Mesenchymal stem cell (in vitro differentiated cells and primary cell): ENCODE data around the gene FBXW12.

Experiments
- DNase-seq: peaks from one replicate; pipeline ENCODE4 v3.0.0-alpha.2; 2013
- H2AFZ ChIP-seq: one replicate; pipeline ENCODE4 v1.6.1; 2013; ENCODE audit warnings: low read depth, mild to moderate bottlenecking, control low read depth, inconsistent platforms, low read length, moderate library complexity
- H2AK5ac ChIP-seq: 2 replicates; pipeline ENCODE4 v1.6.1; 2013; ENCODE audit warnings: low read length, moderate library complexity, mild to moderate bottlenecking, inconsistent platforms; ENCODE audit not compliant: severe bottlenecking
- H2BK120ac ChIP-seq: one replicate; pipeline ENCODE4 v1.6.1; 2013; ENCODE audit warnings: low read depth, mild to moderate bottlenecking, inconsistent platforms, low read length, moderate library complexity
- H2BK12ac ChIP-seq, 2 experiments: one replicate each; pipeline ENCODE4 v1.6.1; 2013; ENCODE audit warnings: inconsistent platforms in 2 of 2, low read length in 2 of 2, mild to moderate bottlenecking in 2 of 2, moderate library complexity in 2 of 2, control low read depth in 1 of 2
- H2BK15ac ChIP-seq: one replicate; pipeline ENCODE4 v1.6.1; 2013; ENCODE audit warnings: mild to moderate bottlenecking, low read depth, inconsistent platforms; ENCODE audit not compliant: poor library complexity, severe bottlenecking
- H2BK5ac ChIP-seq: 2 replicates; pipeline ENCODE4 v1.6.1; 2013; ENCODE audit warnings: low read depth, mild to moderate bottlenecking, low read length, control low read depth, inconsistent platforms; ENCODE audit not compliant: poor library complexity, severe bottlenecking
- H3K14ac ChIP-seq, 2 experiments: one replicate each; pipeline ENCODE4 v1.6.1; 2013; ENCODE audit warnings: inconsistent platforms in 2 of 2, low read length in 2 of 2, control low read depth in 1 of 2, mild to moderate bottlenecking in 1 of 2, moderate library complexity in 1 of 2
- H3K18ac ChIP-seq, 2 experiments: one replicate each; pipeline ENCODE4 v1.6.1; 2013; ENCODE audit warnings: inconsistent platforms in 2 of 2, low read length in 2 of 2, control low read depth in 1 of 2, low read depth in 1 of 2, mild to moderate bottlenecking in 1 of 2
- H3K23ac ChIP-seq, 2 experiments: one replicate each; pipeline ENCODE4 v1.6.1; 2013; ENCODE audit warnings: inconsistent platforms in 2 of 2, low read length in 2 of 2, mild to moderate bottlenecking in 2 of 2, moderate library complexity in 2 of 2, control low read depth in 1 of 2
- H3K27ac ChIP-seq: 2 replicates; pipeline ENCODE4 v1.5.1; 2013; ENCODE audit warnings: mild to moderate bottlenecking, moderate library complexity, low read length, control low read depth, inconsistent platforms; ENCODE audit not compliant: poor library complexity, severe bottlenecking
- H3K27me3 ChIP-seq, 2 experiments: 2 replicates each; pipeline versions ENCODE4 v1.6.1 to v1.7.0; 2013; ENCODE audit warnings: low read length in 2 of 2, mild to moderate bottlenecking in 2 of 2, moderate library complexity in 2 of 2, control low read depth in 1 of 2, inconsistent platforms in 1 of 2; ENCODE audit not compliant: control insufficient read depth in 1 of 2, insufficient read depth in 1 of 2
- H3K36me3 ChIP-seq, 2 experiments: 2 replicates each; pipeline versions ENCODE4 v1.6.1 to v1.7.0; 2013; ENCODE audit warnings: low read length in 2 of 2, control low read depth in 1 of 2, inconsistent platforms in 1 of 2, low read depth in 1 of 2, mild to moderate bottlenecking in 1 of 2; ENCODE audit not compliant: insufficient read depth in 2 of 2, control insufficient read depth in 1 of 2
- H3K4ac ChIP-seq, 2 experiments: one replicate each; pipeline ENCODE4 v1.6.1; 2013; ENCODE audit warnings: inconsistent platforms in 2 of 2, low read length in 2 of 2, mild to moderate bottlenecking in 2 of 2, moderate library complexity in 2 of 2, control low read depth in 1 of 2, low read depth in 1 of 2
- H3K4me1 ChIP-seq: 2 replicates; pipeline ENCODE4 v1.6.1; 2013; ENCODE audit warnings: low read depth, low read length, control low read depth; ENCODE audit not compliant: control insufficient read depth, insufficient read depth
- H3K4me2 ChIP-seq: 2 replicates; pipeline ENCODE4 v1.6.1; 2013; ENCODE audit warnings: low read length, mild to moderate bottlenecking, inconsistent platforms; ENCODE audit not compliant: poor library complexity, severe bottlenecking
- H3K4me3 ChIP-seq, 2 experiments: 2 replicates each; pipeline versions ENCODE4 v1.5.1 to v1.7.0; 2013; ENCODE audit warnings: low read length in 2 of 2, mild to moderate bottlenecking in 2 of 2, control low read depth in 1 of 2, low read depth in 1 of 2; ENCODE audit not compliant: insufficient read depth in 1 of 2
- H3K79me1 ChIP-seq: replicated peaks from 2 replicates; pipeline ENCODE4 v1.6.1; 2013; ENCODE audit warnings: mild to moderate bottlenecking, control low read depth, low read length, inconsistent platforms; ENCODE audit not compliant: poor library complexity, severe bottlenecking
- H3K9ac ChIP-seq: 2 replicates; pipeline ENCODE4 v1.7.0; 2013; ENCODE audit warnings: mild to moderate bottlenecking, low read length, moderate library complexity
- H3K9me3 ChIP-seq: 2 replicates; pipeline ENCODE4 v1.7.0; 2013; ENCODE audit warnings: mild to moderate bottlenecking, low read length; ENCODE audit not compliant: control insufficient read depth
- H4K8ac ChIP-seq: one replicate; pipeline ENCODE4 v1.6.1; 2013; ENCODE audit warnings: inconsistent platforms, mild to moderate bottlenecking, low read length, moderate library complexity
- H4K91ac ChIP-seq: one replicate; pipeline ENCODE4 v1.6.1; 2013; ENCODE audit warnings: mild to moderate bottlenecking, low read length, inconsistent platforms
- WGBS: methylation state at CpG from one replicate; pipeline ENCODE4 v1.1.7; 2013; ENCODE audit warnings: mixed read lengths; 5-methylcytosine and 5-hydroxymethylcytosine counted together

Gene FBXW12

GRCh38 chr3:48405971-48406370 is 34.0 kb downstream of the FBXW12 start:
- no peak overlapping the region for H3K14ac ChIP-seq

DNA sequence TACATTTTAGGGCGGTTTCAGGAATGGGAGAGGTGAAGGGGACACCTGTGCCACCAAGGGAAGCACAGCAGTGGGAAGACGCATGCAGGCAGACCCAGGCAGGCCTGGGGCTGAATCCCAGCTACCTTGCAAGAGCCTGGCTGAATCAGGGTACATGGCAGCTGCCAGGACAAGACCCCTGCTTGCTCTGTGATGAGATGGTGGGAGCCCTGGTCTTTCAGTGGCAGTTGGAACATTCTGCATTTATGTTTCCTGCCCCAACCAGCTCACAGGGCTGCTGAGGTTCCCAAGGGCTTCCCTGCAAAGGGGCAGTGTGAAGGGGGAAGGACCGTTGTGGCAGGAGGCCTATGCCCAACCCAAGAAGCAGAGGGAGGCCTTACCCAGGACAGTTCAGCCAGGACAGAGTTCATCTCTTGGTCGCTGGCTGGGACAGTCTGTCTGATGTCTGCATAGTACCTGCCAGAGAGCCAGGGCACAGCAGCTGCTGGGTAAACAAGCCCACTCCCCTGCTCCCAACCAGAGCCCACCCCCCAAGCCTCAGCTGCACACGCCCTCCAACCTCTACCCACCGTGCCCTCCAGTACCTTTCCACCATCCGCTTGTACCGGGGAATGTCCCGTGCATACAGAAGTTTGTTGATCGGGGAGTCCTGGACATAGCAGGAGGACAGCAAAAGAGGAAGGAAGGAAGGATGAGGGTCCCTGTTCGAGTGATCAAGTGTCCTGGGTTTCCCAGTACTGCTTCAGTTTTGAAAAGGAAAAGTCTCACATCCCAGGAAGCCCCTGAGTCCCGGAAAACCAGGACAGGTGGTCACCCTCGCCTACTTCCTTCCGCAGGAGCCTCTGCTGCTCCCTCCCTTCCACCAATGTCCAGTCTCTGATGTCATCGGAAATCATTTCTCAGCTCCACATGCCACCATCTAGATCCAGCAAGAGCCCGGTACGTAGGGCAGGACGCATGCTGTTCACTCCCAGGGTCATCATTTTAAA is 34.7 kb downstream of the FBXW12 start:
- H4K8ac ChIP-seq: no peak overlapping the region
- WGBS: 92% methylated on average over 17 of the region's 18 CpGs
- H3K27me3 ChIP-seq: no peaks in the 10 kb centered on the region
- H3K18ac ChIP-seq: no peak overlapping the region
- H2AK5ac ChIP-seq: no peak overlapping the region
- no peak overlapping the region for H3K23ac ChIP-seq
- H3K14ac ChIP-seq: no peak overlapping the region
- H2BK12ac ChIP-seq: no peak overlapping the region
- no peak overlapping the region for H2AFZ ChIP-seq
- peaks cover 73 to 91% of the 10 kb centered on the region in 2 experiments for H3K36me3 ChIP-seq
- peaks cover 3% of the 10 kb centered on the region for H3K4me1 ChIP-seq
- no peaks in the 10 kb centered on the region for H3K79me1 ChIP-seq
- no peak for DNase-seq
- no peak overlapping the region for H2BK5ac ChIP-seq
- no peak overlapping the region for H2BK15ac ChIP-seq
- H3K4me3 ChIP-seq: no peak overlapping the region
- no peak overlapping the region for H3K4ac ChIP-seq
- no peaks in the 10 kb centered on the region for H3K9me3 ChIP-seq
- no peak overlapping the region for H3K27ac ChIP-seq
- no peak overlapping the region for H2BK120ac ChIP-seq
- no peak overlapping the region for H3K4me2 ChIP-seq
- no peak overlapping the region for H3K9ac ChIP-seq
- no peak overlapping the region for H4K91ac ChIP-seq

More at GRCh38 chr3:48405971-48406370, 34.0 kb downstream of the FBXW12 start:
- Histone ChIP-seq H3K79me1 (no peaks in the 10 kb centered on the region), H2BK15ac (no peak overlapping the region), H3K4ac (no peak overlapping the region), H3K27ac (no peak overlapping the region), H2AK5ac (no peak overlapping the region), H4K8ac (no peak overlapping the region), H2AFZ (no peak overlapping the region), H3K4me3 (no peak overlapping the region), H3K9ac (no peak overlapping the region), H4K91ac (no peak overlapping the region), H3K4me2 (no peak overlapping the region), H2BK5ac (no peak overlapping the region), H3K36me3 (peaks cover 66 to 84% of the 10 kb centered on the region in 2 experiments), H3K23ac (no peak overlapping the region), H2BK12ac (no peak overlapping the region), H3K4me1 (peaks cover 6% of the 10 kb centered on the region), H3K18ac (no peak overlapping the region), H3K27me3 (no peaks in the 10 kb centered on the region), H2BK120ac (no peak overlapping the region), H3K9me3 (no peaks in the 10 kb centered on the region)
- no peak for DNase-seq
- WGBS: 100% methylated on average over 1 of the region's 1 CpG

- Histone ChIP-seq H3K18ac (no peak overlapping the region), H3K4ac (no peak overlapping the region), H2BK15ac (no peak overlapping the region), H3K4me1 (no peaks in the 10 kb centered on the region), H3K9me3 (no peaks in the 10 kb centered on the region), H2BK120ac (no peak overlapping the region), H3K36me3 (peaks cover 82 to 97% of the 10 kb centered on the region in 2 experiments), H3K27me3 (no peaks in the 10 kb centered on the region), H3K4me2 (no peak overlapping the region), H2BK5ac (no peak overlapping the region), H3K27ac (no peak overlapping the region), H3K23ac (no peak overlapping the region), H3K9ac (no peak overlapping the region), H2AFZ (no peak overlapping the region), H2BK12ac (no peak overlapping the region), H3K14ac (no peak overlapping the region), H4K8ac (no peak overlapping the region), H2AK5ac (no peak overlapping the region), H3K79me1 (no peaks in the 10 kb centered on the region), H4K91ac (no peak overlapping the region), H3K4me3 (no peak overlapping the region)
- 92% methylated on average over 8 of the region's 8 CpGs for whole genome bisulfite sequencing
- DNase-seq: no peak
Observed at GRCh38 chr3:48407542-48408099, 35.6 kb downstream of the FBXW12 start.

- Histone ChIP-seq H2BK12ac (no peak overlapping the region), H2BK120ac (no peak overlapping the region), H2BK5ac (no peak overlapping the region), H3K4me1 (no peaks in the 10 kb centered on the region), H3K9me3 (no peaks in the 10 kb centered on the region), H4K91ac (no peak overlapping the region), H3K4ac (no peak overlapping the region), H3K23ac (no peak overlapping the region), H3K14ac (no peak overlapping the region), H2AK5ac (no peak overlapping the region), H2AFZ (no peak overlapping the region), H3K4me3 (no peak overlapping the region), H3K27me3 (no peaks in the 10 kb centered on the region), H4K8ac (no peak overlapping the region), H3K79me1 (no peaks in the 10 kb centered on the region), H3K9ac (no peak overlapping the region), H3K36me3 (peaks cover 87 to 99% of the 10 kb centered on the region in 2 experiments), H3K4me2 (no peak overlapping the region), H3K27ac (no peak overlapping the region), H3K18ac (no peak overlapping the region), H2BK15ac (no peak overlapping the region)
- 90% methylated on average over 4 of the region's 4 CpGs for WGBS
- DNase-seq: no peak
Observed at GRCh38 chr3:48408823-48409281, 36.8 kb downstream of the FBXW12 start.
